NCI-H2196 (cell line): ENCODE data around the gene ALG14.
A peak's percentile ranks its signal among the peaks of the same experiment; 100 is the strongest.
"Not testable (repeated sequence)": the region's sequence is repeated elsewhere in the genome, so short reads cannot be mapped to it uniquely, and the experiment has no call there.

Experiments used
- DNase-seq: peaks from one replicate; lab custom pipeline; 2025; ENCODE audit not compliant: unreplicated experiment; lab: John Stamatoyannopoulos, UW

ALG14 gene

GRCh38 chr1:95072532-95073419 is at the start of gene ALG14:
Gene ALG14, minus strand, starts transcription at chr1:95072951. Its CDS starts 53 bp downstream, at chr1:95072898.
- DNase-seq: peak; percentile 91

DNA sequence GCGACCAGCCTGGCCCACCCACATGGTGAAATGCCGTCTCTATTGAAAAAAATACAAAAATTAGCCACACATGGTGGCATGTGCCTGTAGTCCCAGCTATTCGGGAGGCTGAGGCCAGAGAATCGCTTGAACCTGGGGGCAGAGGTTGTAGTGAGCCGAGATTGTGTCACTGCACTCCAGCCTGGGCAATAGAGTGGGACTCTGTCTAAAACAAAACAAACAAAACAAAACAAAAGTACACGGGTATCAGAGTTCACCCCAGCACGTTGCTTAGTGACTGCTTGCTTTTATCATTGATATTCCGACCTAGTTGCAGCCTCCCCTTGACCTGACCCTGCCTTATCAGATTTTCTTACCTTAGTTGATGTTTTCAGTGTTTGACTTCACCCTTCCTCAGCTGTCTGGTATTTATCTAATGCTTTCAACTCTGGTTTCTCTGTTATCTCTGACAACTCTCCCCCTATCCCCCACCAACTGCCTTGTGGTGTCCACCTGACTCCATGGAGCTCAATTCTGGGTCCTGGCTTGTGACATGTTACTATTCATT is 49.5 kb upstream of the ALG14 start:
- DNase-seq: no peak

GRCh38 chr1:95119273-95119672 is 46.5 kb upstream of the ALG14 start:
- no peak for DNase-seq

- DNase-seq: no peak
Measured at GRCh38 chr1:95118710-95119109, 46.0 kb upstream of the ALG14 start.

GRCh38 chr1:95118067-95118499 is 45.3 kb upstream of the ALG14 start:
- DNase-seq: no peak

DNA sequence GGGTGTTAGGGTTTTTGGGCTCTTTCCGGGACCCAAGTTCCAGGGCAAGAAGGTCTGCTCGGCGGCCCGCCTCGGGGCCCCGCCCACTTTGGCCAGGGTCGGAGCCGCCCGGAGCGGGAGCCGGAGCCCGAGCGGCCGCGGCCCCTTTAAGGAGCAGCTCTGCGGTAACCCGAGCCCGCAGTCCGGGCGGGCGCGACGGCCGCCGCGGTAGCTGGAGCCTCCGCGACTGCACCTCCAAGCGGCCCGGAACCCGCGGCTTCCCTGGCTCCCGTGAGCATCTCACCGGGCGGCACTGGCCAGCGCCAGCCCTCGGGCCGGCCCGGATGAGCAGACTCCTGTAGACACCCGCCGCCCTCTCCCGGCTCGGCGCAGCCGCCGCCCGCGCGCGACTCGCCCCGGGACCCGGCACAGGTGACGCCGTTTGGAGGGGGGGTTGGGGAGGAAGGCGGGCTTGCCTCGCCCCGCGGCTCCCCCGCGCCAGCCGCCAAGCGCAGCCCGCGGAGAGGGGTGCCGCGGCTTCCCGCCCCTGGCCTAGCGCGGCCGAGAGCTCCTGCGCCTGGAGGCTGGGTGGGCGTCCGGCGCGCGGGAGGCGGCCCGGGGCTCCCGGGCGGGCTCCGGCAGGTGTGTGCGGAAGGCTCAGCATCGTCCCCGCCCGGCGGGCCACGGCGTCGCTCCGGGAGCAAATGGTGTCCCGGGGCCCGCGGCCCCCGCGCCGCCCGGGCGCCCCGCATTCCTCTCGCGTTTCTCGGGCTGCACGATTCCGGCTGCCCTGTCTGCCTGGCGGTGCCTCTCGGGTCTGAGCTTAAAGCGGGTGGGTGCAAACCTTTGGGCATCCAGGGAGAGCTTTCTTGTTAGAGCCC is 44.7 kb upstream of the ALG14 start, which contains the start of gene TLCD4:
TLCD4 (plus strand) TSS at position 149 of the 860 bp plus-strand sequence. CDS start 26,547 bp downstream, outside the sequence.
- peak; percentile 65 for DNase-seq

DNA sequence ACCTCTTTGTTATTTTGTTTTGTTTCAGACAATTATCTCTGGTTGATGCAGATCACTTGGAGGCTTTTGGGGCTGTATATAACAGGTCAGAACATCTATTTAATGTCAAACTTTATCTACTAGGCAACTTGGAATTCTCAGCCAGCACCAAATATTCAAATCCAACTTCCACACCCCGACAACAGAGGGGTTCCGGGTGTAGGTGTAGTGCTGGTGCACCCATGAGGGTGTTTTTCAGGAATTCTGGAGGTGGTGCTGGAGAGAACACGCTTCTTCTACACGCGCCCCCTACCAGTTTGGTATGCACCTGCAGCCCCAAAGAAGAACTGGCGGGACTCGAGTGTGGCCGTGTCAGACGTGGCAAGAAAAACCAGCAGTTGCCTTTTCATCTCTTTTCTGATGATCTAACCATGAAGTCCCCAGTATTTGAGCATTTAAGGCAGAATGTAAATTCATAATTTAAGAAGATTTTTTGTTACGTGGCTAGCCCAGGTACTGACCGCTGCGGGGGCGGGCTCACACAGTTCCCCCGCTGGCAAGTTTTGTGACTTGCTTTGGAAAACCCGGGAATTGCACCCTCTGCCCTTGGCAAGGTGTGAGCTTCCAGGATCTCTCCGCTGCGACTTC is 43.9 kb upstream of the ALG14 start:
- peak; percentile 68 for DNase-seq

GRCh38 chr1:95115708-95116137 is 43.0 kb upstream of the ALG14 start:
- no peak for DNase-seq

- DNase-seq: no peak
Measured at GRCh38 chr1:95113684-95114083, 40.9 kb upstream of the ALG14 start.

DNA sequence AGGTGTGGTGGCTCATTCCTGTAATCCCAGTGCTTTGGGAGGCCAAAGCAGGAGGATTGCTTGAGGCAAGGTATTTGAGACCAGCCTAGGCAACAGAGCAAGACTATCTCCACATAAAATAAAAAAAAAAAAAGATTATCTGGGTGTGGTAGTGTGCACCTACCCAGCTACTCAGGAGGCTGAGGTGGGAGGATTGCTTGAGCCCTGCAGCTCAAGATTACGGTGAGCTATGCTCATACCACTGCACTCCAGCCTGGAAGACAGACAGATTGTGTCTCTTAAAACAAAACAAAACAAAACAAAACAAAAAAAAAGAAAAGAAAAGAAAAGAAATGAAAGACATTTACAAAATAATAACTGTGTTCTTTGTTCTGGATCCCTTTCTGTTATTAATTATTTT is 38.3 kb upstream of the ALG14 start:
- no peak for DNase-seq

GRCh38 chr1:95108792-95109191 is 36.0 kb upstream of the ALG14 start:
- no peak for DNase-seq

- no peak for DNase-seq
Measured at GRCh38 chr1:95098196-95098595, 25.4 kb upstream of the ALG14 start.

- no peak for DNase-seq
Measured at GRCh38 chr1:95097426-95097825, 24.7 kb upstream of the ALG14 start.

DNA sequence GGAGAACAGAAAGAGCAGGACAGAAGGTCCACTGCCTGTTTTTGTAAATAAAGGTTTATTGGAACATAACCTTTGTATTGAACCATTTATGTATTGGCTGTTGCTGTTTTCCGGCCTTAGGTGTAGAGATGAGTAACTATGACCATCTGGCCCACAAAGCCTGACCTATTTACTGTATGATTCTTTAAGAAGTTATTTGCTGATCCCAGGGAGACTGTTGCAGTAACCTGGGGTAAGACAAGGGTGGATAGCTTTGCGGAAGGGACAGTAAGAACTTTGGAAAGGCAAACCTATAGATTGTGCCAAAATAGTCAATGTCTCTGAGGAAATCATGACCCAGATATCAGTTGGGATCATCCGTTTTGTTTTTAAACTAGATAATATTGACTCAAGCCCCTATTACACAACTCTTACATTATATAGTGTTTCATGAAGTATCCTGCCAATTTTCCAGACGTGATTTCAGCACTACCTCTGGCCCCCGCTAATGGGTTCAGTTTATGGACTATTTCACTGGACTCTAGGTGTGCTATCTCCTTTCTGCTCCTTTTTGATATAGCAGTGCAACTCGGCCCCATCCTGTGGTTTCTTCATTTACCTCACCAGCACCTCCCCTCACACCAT is 23.6 kb upstream of the ALG14 start:
- no peak for DNase-seq

GRCh38 chr1:95095833-95096217 is 23.1 kb upstream of the ALG14 start:
- no peak for DNase-seq

- DNase-seq: no peak
Measured at GRCh38 chr1:95094923-95095322, 22.2 kb upstream of the ALG14 start.

GRCh38 chr1:95093296-95093695 is 20.5 kb upstream of the ALG14 start:
- DNase-seq: no peak

DNA sequence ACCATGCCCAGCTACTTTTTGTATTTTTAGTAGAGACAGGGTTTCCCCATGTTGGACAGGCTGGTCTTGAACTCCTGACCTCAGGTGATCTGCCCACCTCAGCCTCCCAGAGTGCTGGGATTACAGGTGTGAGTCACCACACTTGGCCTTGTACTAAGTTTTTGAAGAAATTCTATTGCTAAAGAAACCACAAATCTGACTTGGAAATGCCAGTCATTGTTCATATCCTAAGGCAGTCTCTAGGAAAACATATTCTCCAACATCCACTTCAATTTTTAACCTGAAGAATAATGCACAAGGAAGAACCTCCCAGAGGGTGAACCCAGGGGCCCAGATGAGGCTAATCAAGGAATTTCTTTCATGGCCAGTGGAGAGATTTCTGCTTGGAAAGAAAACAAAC is 20.1 kb upstream of the ALG14 start:
- DNase-seq: not testable (repeated sequence)

DNA sequence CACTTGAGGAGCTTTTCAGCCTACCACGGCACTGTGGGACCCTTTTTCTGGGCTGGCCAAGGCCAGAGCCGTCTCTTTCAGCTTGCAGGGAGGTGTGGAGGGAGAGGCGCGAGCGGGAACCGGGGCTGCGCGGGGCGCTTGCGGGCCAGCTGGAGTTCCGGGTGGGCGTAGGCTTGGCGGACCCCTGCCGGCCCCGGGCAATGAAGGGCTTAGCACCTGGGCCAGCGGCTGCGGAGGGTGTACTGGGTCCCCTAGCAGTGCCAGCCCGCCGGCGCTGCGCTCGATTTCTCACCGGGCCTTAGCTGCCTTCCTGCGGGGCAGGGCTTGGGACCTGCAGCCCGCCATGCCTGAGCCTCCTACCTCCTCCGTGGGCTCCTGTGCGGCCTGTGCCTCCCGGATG is 18.5 kb upstream of the ALG14 start:
- not testable (repeated sequence) for DNase-seq

DNA sequence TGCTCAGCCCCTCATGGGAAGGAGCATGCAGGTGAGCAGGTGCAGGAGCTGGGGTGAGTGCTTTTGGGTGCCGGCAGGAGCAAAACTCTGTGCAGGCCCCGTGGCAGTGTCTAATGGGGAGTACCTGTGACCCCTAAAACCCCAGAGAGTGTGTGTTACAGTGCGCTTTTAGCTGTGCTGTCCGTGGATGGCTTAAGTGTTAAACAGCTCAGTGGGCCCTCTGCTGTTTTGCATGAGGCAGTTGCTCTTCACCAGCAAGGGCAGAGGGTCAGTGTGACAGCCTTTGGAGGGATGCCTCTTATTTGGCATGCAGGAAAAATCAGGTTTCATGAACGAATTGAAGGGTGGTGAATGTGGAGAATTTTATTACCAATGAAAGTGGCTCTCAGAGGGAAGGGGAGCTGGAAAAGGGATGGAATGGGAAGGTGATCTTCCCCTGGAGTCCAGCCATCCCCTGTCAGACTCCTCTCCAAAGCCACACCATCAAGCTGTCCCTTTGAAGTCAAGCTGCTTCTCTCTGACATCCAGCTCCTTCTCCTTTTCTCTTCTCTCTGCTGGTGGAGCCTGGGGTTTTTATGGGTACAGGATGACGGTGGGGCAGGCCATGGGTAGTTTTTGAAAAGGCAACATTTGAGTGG is 17.0 kb upstream of the ALG14 start:
- no peak for DNase-seq
